Measurements from ENCODE around the gene ZNF41.

DNA sequence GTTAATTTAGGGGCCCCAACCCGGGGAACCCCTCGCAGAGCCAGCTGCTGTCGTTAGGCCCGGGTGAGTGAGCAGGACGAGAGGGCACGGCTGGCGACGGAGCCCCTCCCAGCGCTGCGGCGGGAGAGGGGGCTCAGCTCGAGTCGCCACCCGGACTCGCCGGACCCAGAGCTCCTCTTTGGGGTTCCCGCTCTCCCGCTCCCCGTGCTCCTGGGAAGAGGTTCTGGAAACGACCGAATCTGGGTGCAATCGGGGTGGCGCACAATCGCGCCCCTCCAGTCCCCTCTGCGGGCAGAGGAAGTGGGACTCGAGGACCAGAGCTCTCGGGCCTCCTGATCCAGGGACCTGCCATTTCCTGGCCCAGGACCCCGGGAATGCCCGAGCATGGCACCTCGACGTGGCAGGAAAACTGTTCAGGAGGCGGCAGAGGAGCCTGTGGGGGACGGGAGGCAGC lies 40.7 kb upstream of the ZNF41 start:
- no peak for TF ChIP-seq POLR2A (IDR thresholded peaks at IDR 0.05)
- TF ChIP-seq, protein P1, sequence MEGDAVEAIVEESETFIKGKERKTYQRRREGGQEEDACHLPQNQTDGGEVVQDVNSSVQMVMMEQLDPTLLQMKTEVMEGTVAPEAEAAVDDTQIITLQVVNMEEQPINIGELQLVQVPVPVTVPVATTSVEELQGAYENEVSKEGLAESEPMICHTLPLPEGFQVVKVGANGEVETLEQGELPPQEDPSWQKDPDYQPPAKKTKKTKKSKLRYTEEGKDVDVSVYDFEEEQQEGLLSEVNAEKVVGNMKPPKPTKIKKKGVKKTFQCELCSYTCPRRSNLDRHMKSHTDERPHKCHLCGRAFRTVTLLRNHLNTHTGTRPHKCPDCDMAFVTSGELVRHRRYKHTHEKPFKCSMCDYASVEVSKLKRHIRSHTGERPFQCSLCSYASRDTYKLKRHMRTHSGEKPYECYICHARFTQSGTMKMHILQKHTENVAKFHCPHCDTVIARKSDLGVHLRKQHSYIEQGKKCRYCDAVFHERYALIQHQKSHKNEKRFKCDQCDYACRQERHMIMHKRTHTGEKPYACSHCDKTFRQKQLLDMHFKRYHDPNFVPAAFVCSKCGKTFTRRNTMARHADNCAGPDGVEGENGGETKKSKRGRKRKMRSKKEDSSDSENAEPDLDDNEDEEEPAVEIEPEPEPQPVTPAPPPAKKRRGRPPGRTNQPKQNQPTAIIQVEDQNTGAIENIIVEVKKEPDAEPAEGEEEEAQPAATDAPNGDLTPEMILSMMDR (IDR thresholded peaks at IDR 0.05): peak in 1 of 4 experiments; percentile 4
